Mesenchymal stem cell (in vitro differentiated cells and primary cell): ENCODE data around the gene CIDEA.
"Not testable (repeated sequence)": the region's sequence is repeated elsewhere in the genome, so short reads cannot be mapped to it uniquely, and the experiment has no call there.

Source experiments
- DNase-seq: peaks from one replicate; pipeline ENCODE4 v3.0.0-alpha.2; 2013
- H2AFZ ChIP-seq: one replicate; pipeline ENCODE4 v1.6.1; 2013; ENCODE audit warnings: low read depth, mild to moderate bottlenecking, control low read depth, inconsistent platforms, low read length, moderate library complexity
- H2AK5ac ChIP-seq: 2 replicates; pipeline ENCODE4 v1.6.1; 2013; ENCODE audit warnings: low read length, moderate library complexity, mild to moderate bottlenecking, inconsistent platforms; ENCODE audit not compliant: severe bottlenecking
- H2BK120ac ChIP-seq: one replicate; pipeline ENCODE4 v1.6.1; 2013; ENCODE audit warnings: low read depth, mild to moderate bottlenecking, inconsistent platforms, low read length, moderate library complexity
- H2BK12ac ChIP-seq, 2 experiments: one replicate each; pipeline ENCODE4 v1.6.1; 2013; ENCODE audit warnings: inconsistent platforms in 2 of 2, low read length in 2 of 2, mild to moderate bottlenecking in 2 of 2, moderate library complexity in 2 of 2, control low read depth in 1 of 2
- H2BK15ac ChIP-seq: one replicate; pipeline ENCODE4 v1.6.1; 2013; ENCODE audit warnings: mild to moderate bottlenecking, low read depth, inconsistent platforms; ENCODE audit not compliant: poor library complexity, severe bottlenecking
- H2BK5ac ChIP-seq: 2 replicates; pipeline ENCODE4 v1.6.1; 2013; ENCODE audit warnings: low read depth, mild to moderate bottlenecking, low read length, control low read depth, inconsistent platforms; ENCODE audit not compliant: poor library complexity, severe bottlenecking
- H3K14ac ChIP-seq, 2 experiments: one replicate each; pipeline ENCODE4 v1.6.1; 2013; ENCODE audit warnings: inconsistent platforms in 2 of 2, low read length in 2 of 2, control low read depth in 1 of 2, mild to moderate bottlenecking in 1 of 2, moderate library complexity in 1 of 2
- H3K18ac ChIP-seq, 2 experiments: one replicate each; pipeline ENCODE4 v1.6.1; 2013; ENCODE audit warnings: inconsistent platforms in 2 of 2, low read length in 2 of 2, control low read depth in 1 of 2, low read depth in 1 of 2, mild to moderate bottlenecking in 1 of 2
- H3K23ac ChIP-seq, 2 experiments: one replicate each; pipeline ENCODE4 v1.6.1; 2013; ENCODE audit warnings: inconsistent platforms in 2 of 2, low read length in 2 of 2, mild to moderate bottlenecking in 2 of 2, moderate library complexity in 2 of 2, control low read depth in 1 of 2
- H3K27ac ChIP-seq: 2 replicates; pipeline ENCODE4 v1.5.1; 2013; ENCODE audit warnings: mild to moderate bottlenecking, moderate library complexity, low read length, control low read depth, inconsistent platforms; ENCODE audit not compliant: poor library complexity, severe bottlenecking
- H3K27me3 ChIP-seq, 2 experiments: 2 replicates each; pipeline versions ENCODE4 v1.6.1 to v1.7.0; 2013; ENCODE audit warnings: low read length in 2 of 2, mild to moderate bottlenecking in 2 of 2, moderate library complexity in 2 of 2, control low read depth in 1 of 2, inconsistent platforms in 1 of 2; ENCODE audit not compliant: control insufficient read depth in 1 of 2, insufficient read depth in 1 of 2
- H3K36me3 ChIP-seq, 2 experiments: 2 replicates each; pipeline versions ENCODE4 v1.6.1 to v1.7.0; 2013; ENCODE audit warnings: low read length in 2 of 2, control low read depth in 1 of 2, inconsistent platforms in 1 of 2, low read depth in 1 of 2, mild to moderate bottlenecking in 1 of 2; ENCODE audit not compliant: insufficient read depth in 2 of 2, control insufficient read depth in 1 of 2
- H3K4ac ChIP-seq, 2 experiments: one replicate each; pipeline ENCODE4 v1.6.1; 2013; ENCODE audit warnings: inconsistent platforms in 2 of 2, low read length in 2 of 2, mild to moderate bottlenecking in 2 of 2, moderate library complexity in 2 of 2, control low read depth in 1 of 2, low read depth in 1 of 2
- H3K4me1 ChIP-seq: 2 replicates; pipeline ENCODE4 v1.6.1; 2013; ENCODE audit warnings: low read depth, low read length, control low read depth; ENCODE audit not compliant: control insufficient read depth, insufficient read depth
- H3K4me2 ChIP-seq: 2 replicates; pipeline ENCODE4 v1.6.1; 2013; ENCODE audit warnings: low read length, mild to moderate bottlenecking, inconsistent platforms; ENCODE audit not compliant: poor library complexity, severe bottlenecking
- H3K4me3 ChIP-seq, 2 experiments: 2 replicates each; pipeline versions ENCODE4 v1.5.1 to v1.7.0; 2013; ENCODE audit warnings: low read length in 2 of 2, mild to moderate bottlenecking in 2 of 2, control low read depth in 1 of 2, low read depth in 1 of 2; ENCODE audit not compliant: insufficient read depth in 1 of 2
- H3K79me1 ChIP-seq: replicated peaks from 2 replicates; pipeline ENCODE4 v1.6.1; 2013; ENCODE audit warnings: mild to moderate bottlenecking, control low read depth, low read length, inconsistent platforms; ENCODE audit not compliant: poor library complexity, severe bottlenecking
- H3K9ac ChIP-seq: 2 replicates; pipeline ENCODE4 v1.7.0; 2013; ENCODE audit warnings: mild to moderate bottlenecking, low read length, moderate library complexity
- H3K9me3 ChIP-seq: 2 replicates; pipeline ENCODE4 v1.7.0; 2013; ENCODE audit warnings: mild to moderate bottlenecking, low read length; ENCODE audit not compliant: control insufficient read depth
- H4K8ac ChIP-seq: one replicate; pipeline ENCODE4 v1.6.1; 2013; ENCODE audit warnings: inconsistent platforms, mild to moderate bottlenecking, low read length, moderate library complexity
- H4K91ac ChIP-seq: one replicate; pipeline ENCODE4 v1.6.1; 2013; ENCODE audit warnings: mild to moderate bottlenecking, low read length, inconsistent platforms
- WGBS: methylation state at CpG from one replicate; pipeline ENCODE4 v1.1.7; 2013; ENCODE audit warnings: mixed read lengths; 5-methylcytosine and 5-hydroxymethylcytosine counted together

CIDEA gene

GRCh38 chr18:12242658-12243260 lies 11.4 kb upstream of the CIDEA start:
- H2BK120ac ChIP-seq = no peak overlapping the region
- no peak overlapping the region for H3K23ac ChIP-seq
- no peak overlapping the region for H3K4me2 ChIP-seq
- H3K9ac ChIP-seq = no peak overlapping the region
- no peak overlapping the region for H2AFZ ChIP-seq
- H3K4me1 ChIP-seq = peaks cover 12% of the 10 kb centered on the region
- no peak overlapping the region for H4K8ac ChIP-seq
- no peaks in the 10 kb centered on the region for H3K9me3 ChIP-seq
- no peak overlapping the region for H4K91ac ChIP-seq
- no peak overlapping the region for H2BK5ac ChIP-seq
- H3K14ac ChIP-seq = no peak overlapping the region
- H3K18ac ChIP-seq = no peak overlapping the region
- 90% methylated on average over 18 of the region's 21 CpGs for WGBS
- peaks cover 23 to 32% of the 10 kb centered on the region in 2 experiments for H3K27me3 ChIP-seq
- H2AK5ac ChIP-seq = no peak overlapping the region
- no peak overlapping the region for H2BK12ac ChIP-seq
- H3K79me1 ChIP-seq = no peaks in the 10 kb centered on the region
- DNase-seq = no peak
- H2BK15ac ChIP-seq = no peak overlapping the region
- H3K27ac ChIP-seq = no peak overlapping the region
- no peak overlapping the region for H3K4me3 ChIP-seq
- no peak overlapping the region for H3K4ac ChIP-seq
- H3K36me3 ChIP-seq = no peaks in the 10 kb centered on the region

DNA sequence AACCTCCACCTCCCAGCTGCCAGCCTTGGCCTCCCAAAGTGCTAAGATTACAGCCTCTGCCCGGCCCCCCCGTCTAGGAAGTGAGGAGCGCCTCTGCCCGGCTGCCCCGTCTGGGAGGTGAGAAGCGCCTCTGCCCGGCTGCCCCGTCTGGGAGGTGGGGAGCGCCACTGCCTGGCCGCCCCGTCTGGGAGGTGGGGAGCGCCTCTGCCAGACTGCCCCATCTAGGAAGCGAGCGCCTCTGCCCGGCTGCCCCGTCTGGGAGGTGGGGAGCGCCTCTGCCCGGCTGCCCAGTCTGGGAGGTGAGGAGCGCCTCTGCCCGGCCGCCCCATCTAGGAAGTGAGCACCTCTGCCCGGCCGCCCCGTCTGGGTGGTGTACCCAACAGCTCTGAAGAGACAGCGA lies 10.9 kb upstream of the CIDEA start:
- not testable (repeated sequence) for H3K36me3 ChIP-seq, H3K9me3 ChIP-seq, H2BK120ac ChIP-seq, H3K4me2 ChIP-seq, H3K18ac ChIP-seq, H3K23ac ChIP-seq, H2BK15ac ChIP-seq, H4K8ac ChIP-seq, H2AFZ ChIP-seq, H3K27ac ChIP-seq, H3K4me3 ChIP-seq, H2BK5ac ChIP-seq, H4K91ac ChIP-seq, H3K14ac ChIP-seq, H3K79me1 ChIP-seq, H2AK5ac ChIP-seq, DNase-seq, H3K9ac ChIP-seq, H2BK12ac ChIP-seq, H3K4ac ChIP-seq
- Histone ChIP-seq H3K4me1 (peaks cover 12% of the 10 kb centered on the region), H3K27me3 (peaks cover 28 to 37% of the 10 kb centered on the region in 2 experiments)
- WGBS = 92% methylated on average over 25 of the region's 25 CpGs

DNA sequence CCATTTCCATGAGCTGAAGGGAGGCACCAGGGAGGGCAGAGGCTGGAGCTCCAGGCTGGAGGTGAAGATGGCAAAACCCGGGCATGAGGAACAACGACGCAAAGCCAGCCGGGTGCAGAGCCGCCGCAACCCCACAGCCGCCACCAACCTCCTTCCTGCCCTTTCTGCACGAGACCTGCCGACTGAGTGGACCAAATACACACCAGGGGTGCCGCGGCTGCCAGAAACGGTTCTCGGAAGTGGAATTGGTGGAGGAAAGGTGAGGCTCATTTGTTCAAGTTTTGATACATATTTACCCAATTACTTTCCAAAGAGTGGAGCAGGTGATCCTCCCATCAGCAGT lies 8.4 kb upstream of the CIDEA start:
- Histone ChIP-seq H4K91ac (no peak overlapping the region), H3K4me1 (peaks cover 8% of the 10 kb centered on the region), H3K27ac (no peak overlapping the region), H3K18ac (no peak overlapping the region), H2AK5ac (no peak overlapping the region), H4K8ac (no peak overlapping the region), H3K23ac (no peak overlapping the region), H3K79me1 (no peaks in the 10 kb centered on the region), H3K9ac (no peak overlapping the region), H3K9me3 (no peaks in the 10 kb centered on the region), H3K27me3 (peaks cover 46 to 52% of the 10 kb centered on the region in 2 experiments), H3K14ac (no peak overlapping the region), H3K4me2 (no peak overlapping the region), H2BK15ac (no peak overlapping the region), H2BK12ac (no peak overlapping the region), H2BK120ac (no peak overlapping the region), H2AFZ (no peak overlapping the region), H3K4me3 (no peak overlapping the region), H3K4ac (no peak overlapping the region), H3K36me3 (no peaks in the 10 kb centered on the region), H2BK5ac (no peak overlapping the region)
- 98% methylated on average over 7 of the region's 13 CpGs for WGBS
- no peak for DNase-seq

GRCh38 chr18:12246849-12247808 lies 7.0 kb upstream of the CIDEA start:
- Histone ChIP-seq H4K8ac (no peak overlapping the region), H3K4ac (no peak overlapping the region), H3K36me3 (no peaks in the 10 kb centered on the region), H2BK5ac (no peak overlapping the region), H4K91ac (no peak overlapping the region), H3K18ac (no peak overlapping the region), H2AFZ (no peak overlapping the region), H3K27ac (no peak overlapping the region), H3K23ac (no peak overlapping the region), H3K14ac (no peak overlapping the region), H2AK5ac (no peak overlapping the region), H3K27me3 (peaks cover 55% of the 10 kb centered on the region in 2 experiments), H3K9me3 (no peaks in the 10 kb centered on the region), H3K4me3 (no peak overlapping the region), H3K4me1 (peaks cover 8% of the 10 kb centered on the region), H2BK120ac (no peak overlapping the region), H3K9ac (no peak overlapping the region), H3K79me1 (no peaks in the 10 kb centered on the region), H2BK12ac (no peak overlapping the region), H2BK15ac (no peak overlapping the region), H3K4me2 (no peak overlapping the region)
- WGBS = 58% methylated on average over 28 of the region's 32 CpGs
- DNase-seq = no peak
